Astrocyte (in vitro differentiated cells and primary cell): ENCODE results near the gene TMEM94. TPM values are rescaled to one million over a fixed set of nuclear protein-coding genes. Genes with fewer than 3 reads are reported as not detected.
A peak's percentile ranks its signal among the peaks of the same experiment; 100 is the strongest.
"Not testable (repeated sequence)": the region's sequence is repeated elsewhere in the genome, so short reads cannot be mapped to it uniquely, and the experiment has no call there.

Source experiments
- DNase-seq: peaks from one replicate; pipeline ENCODE4 v3.0.0-alpha.2; 2010; ENCODE audit warnings: low read depth
- FAIRE-seq: peaks from 2 replicates; lab custom pipeline; 2011; peaks lifted over from hg19 to GRCh38; lab: Jason Lieb, UNC
- H2AFZ ChIP-seq: 2 replicates; pipeline ENCODE4 v1.6.0; 2012; ENCODE audit warnings: low read depth, low read length, inconsistent platforms
- H3K27ac ChIP-seq: 2 replicates; pipeline ENCODE4 v1.5.1; 2011; ENCODE audit warnings: low read depth, low read length, inconsistent platforms
- H3K27me3 ChIP-seq: 2 replicates; pipeline ENCODE4 v1.6.0; 2011; ENCODE audit warnings: low read length, inconsistent platforms; ENCODE audit not compliant: insufficient read depth
- H3K36me3 ChIP-seq: 2 replicates; pipeline ENCODE4 v1.5.1; 2011; ENCODE audit warnings: low read length, inconsistent platforms; ENCODE audit not compliant: insufficient read depth
- H3K4me1 ChIP-seq: 2 replicates; pipeline ENCODE4 v1.5.1; 2011; ENCODE audit warnings: low read length, inconsistent platforms; ENCODE audit not compliant: insufficient read depth
- H3K4me2 ChIP-seq: 2 replicates; pipeline ENCODE4 v1.6.0; 2012; ENCODE audit warnings: low read length, inconsistent platforms
- H3K4me3 ChIP-seq: 2 replicates; pipeline ENCODE4 v1.5.1; 2011; ENCODE audit warnings: low read depth, mild to moderate bottlenecking, low read length, inconsistent platforms; ENCODE audit not compliant: insufficient read depth
- H3K79me2 ChIP-seq: 2 replicates; pipeline ENCODE4 v1.6.0; 2012; ENCODE audit warnings: mild to moderate bottlenecking, low read length, inconsistent platforms; ENCODE audit not compliant: insufficient read depth
- H3K9ac ChIP-seq: 2 replicates; pipeline ENCODE4 v1.6.0; 2012; ENCODE audit warnings: mild to moderate bottlenecking, low read length, inconsistent platforms
- H3K9me3 ChIP-seq: 2 replicates; pipeline ENCODE4 v1.5.1; 2012; ENCODE audit warnings: low read depth, mild to moderate bottlenecking, low read length, inconsistent platforms; ENCODE audit not compliant: insufficient read depth
- H4K20me1 ChIP-seq: 2 replicates; pipeline ENCODE4 v1.6.0; 2012; ENCODE audit warnings: low read length, inconsistent platforms; ENCODE audit not compliant: insufficient read depth
- H3K27ac Mint-ChIP-seq: one replicate; pipeline ENCODE4 v1.8.0; 2021; ENCODE audit warnings: mild to moderate bottlenecking, mixed read lengths; ENCODE audit not compliant: unreplicated experiment
- H3K27me3 Mint-ChIP-seq: one replicate; pipeline ENCODE4 v1.8.0; 2021; ENCODE audit warnings: low read depth, mixed read lengths; ENCODE audit not compliant: unreplicated experiment
- H3K36me3 Mint-ChIP-seq: one replicate; pipeline ENCODE4 v1.8.0; 2021; ENCODE audit warnings: low read depth, mixed read lengths; ENCODE audit not compliant: unreplicated experiment
- H3K4me1 Mint-ChIP-seq: one replicate; pipeline ENCODE4 v1.8.0; 2021; ENCODE audit warnings: low read depth, mixed read lengths; ENCODE audit not compliant: unreplicated experiment
- H3K4me3 Mint-ChIP-seq: one replicate; pipeline ENCODE4 v1.8.0; 2021; ENCODE audit warnings: mild to moderate bottlenecking, moderate library complexity, mixed read lengths; ENCODE audit not compliant: unreplicated experiment
- H3K9me3 Mint-ChIP-seq: one replicate; pipeline ENCODE4 v1.8.0; 2021; ENCODE audit warnings: mild to moderate bottlenecking, mixed read lengths; ENCODE audit not compliant: unreplicated experiment
- EZH2 ChIP-seq: IDR thresholded peaks from 2 replicates; pipeline ENCODE4 v1.6.1; 2012; ENCODE audit warnings: mild to moderate bottlenecking, low read length, inconsistent platforms; ENCODE audit not compliant: insufficient read depth
- total RNA-seq: library from RNA; stranded (reverse); gene quantifications from 2 replicates; pipeline ENCODE4 v1.2.1, GENCODE V29; 2021
- TF ChIP-seq, protein P1 (sequence below): IDR thresholded peaks from 2 replicates; pipeline ENCODE4 v1.5.1; 2011; ENCODE audit warnings: low read depth, mild to moderate bottlenecking, inconsistent platforms, low read length, moderate library complexity; ENCODE audit not compliant: insufficient read depth

Gene TMEM94
- total RNA-seq, 1 donor from 2014 or later: 52.4 TPM

DNA sequence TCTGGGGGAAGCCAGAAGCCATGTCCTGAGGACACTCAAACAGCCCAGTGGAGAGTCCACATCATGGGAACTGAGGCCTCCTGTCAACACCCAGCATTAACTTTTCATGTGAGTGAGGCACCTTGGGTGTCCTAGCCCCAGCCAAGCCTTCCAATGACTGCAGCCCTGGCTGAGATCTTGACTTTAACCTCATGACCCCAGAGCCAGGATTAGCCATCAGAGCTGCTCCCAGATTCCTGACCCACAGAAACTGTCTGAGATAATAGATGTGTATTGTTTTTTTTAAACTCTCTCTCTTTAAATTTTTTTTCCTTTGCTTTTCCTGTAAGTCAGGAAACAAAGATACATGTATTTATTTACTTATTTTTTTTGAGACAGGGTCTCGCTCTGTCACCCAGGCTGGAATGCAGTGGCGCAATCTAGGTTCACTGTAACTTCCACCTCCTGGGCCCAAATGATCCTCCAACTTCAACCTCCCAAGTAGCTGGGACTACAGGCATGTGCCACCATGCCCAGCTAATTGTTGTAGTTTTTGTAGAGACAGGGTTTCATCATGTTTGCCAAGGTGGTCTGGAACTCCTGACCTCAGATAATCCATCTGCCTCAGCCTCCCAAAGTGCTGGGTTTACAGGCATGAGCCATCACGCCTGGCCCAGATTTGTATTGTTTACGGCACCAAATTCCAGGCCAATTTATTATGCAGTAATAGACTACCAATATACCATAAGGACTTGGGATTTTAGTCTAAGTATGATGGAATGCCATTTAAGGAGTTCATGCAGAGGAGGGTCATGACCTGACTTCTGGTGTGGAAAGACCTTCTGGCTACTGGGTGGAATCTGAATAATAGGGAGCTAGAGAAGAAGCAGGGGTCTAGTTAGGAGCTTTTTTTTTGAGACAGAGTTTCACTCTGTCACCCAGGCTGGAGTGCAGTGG, 14.0 kb upstream of the TMEM94 start:
- H3K9ac ChIP-seq: no peak overlapping the region
- no peak overlapping the region for H3K27ac Mint-ChIP-seq
- TF ChIP-seq, protein P1, sequence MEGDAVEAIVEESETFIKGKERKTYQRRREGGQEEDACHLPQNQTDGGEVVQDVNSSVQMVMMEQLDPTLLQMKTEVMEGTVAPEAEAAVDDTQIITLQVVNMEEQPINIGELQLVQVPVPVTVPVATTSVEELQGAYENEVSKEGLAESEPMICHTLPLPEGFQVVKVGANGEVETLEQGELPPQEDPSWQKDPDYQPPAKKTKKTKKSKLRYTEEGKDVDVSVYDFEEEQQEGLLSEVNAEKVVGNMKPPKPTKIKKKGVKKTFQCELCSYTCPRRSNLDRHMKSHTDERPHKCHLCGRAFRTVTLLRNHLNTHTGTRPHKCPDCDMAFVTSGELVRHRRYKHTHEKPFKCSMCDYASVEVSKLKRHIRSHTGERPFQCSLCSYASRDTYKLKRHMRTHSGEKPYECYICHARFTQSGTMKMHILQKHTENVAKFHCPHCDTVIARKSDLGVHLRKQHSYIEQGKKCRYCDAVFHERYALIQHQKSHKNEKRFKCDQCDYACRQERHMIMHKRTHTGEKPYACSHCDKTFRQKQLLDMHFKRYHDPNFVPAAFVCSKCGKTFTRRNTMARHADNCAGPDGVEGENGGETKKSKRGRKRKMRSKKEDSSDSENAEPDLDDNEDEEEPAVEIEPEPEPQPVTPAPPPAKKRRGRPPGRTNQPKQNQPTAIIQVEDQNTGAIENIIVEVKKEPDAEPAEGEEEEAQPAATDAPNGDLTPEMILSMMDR: no peak
- no peak for TF ChIP-seq EZH2
- H2AFZ ChIP-seq: no peak overlapping the region
- no peaks in the 10 kb centered on the region for H3K9me3 ChIP-seq
- no peak overlapping the region for H3K4me2 ChIP-seq
- H3K36me3 Mint-ChIP-seq: no peaks in the 10 kb centered on the region
- no peaks in the 10 kb centered on the region for H3K9me3 Mint-ChIP-seq
- H3K27me3 ChIP-seq: no peaks in the 10 kb centered on the region
- H3K4me3 Mint-ChIP-seq: peak overlapping the region; percentile 54
- H3K4me1 ChIP-seq: peaks cover 12% of the 10 kb centered on the region
- H3K27me3 Mint-ChIP-seq: no peaks in the 10 kb centered on the region
- FAIRE-seq (no peak), DNase-seq (no peak)
- no peaks in the 10 kb centered on the region for H3K36me3 ChIP-seq
- peaks cover 12% of the 10 kb centered on the region for H3K4me1 Mint-ChIP-seq
- H3K27ac ChIP-seq: no peak overlapping the region
- no peaks in the 10 kb centered on the region for H4K20me1 ChIP-seq
- no peak overlapping the region for H3K4me3 ChIP-seq
- no peaks in the 10 kb centered on the region for H3K79me2 ChIP-seq

DNA sequence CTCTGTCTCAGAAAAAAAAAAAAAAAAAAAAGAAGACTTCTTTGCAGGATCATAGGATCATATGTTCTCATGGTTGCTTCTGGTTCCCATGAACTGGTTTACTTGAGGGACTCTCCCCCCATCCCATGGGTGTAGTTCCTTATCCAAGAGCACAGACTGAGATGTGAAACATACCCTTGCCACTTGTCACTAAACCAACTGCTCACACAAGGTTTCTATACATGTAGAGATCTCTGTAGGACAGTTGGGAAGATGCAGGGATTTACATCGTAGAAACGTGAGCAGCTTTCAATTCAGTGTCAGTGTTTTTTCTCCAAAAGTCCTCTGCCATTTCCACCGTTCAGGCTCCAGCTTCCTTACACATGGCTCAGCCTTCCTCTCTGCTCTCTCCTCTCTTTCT, 11.1 kb upstream of the TMEM94 start:
- no peak for FAIRE-seq

DNA sequence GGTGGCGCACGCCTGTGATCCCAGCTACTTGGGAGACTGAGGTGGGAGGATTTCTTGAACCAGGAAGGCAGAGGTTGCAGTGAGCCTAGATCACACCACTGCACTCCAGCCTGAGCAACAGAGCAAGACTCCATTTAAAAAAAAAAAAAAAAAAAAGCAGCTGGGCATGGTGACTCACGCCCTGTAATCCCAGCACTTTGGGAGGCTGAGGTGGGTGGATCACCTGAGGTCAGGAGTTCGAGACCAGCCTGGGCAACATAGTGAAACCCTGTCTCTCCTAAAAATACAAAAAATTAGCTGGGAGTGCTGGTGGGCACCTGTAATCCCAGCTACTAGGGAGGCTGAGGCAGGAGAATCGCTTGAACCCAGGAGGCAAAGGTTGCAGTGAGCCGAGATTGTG, 10.5 kb upstream of the TMEM94 start:
- not testable (repeated sequence) for H3K4me2 ChIP-seq, H4K20me1 ChIP-seq, H3K27ac ChIP-seq, H3K9me3 Mint-ChIP-seq, H3K36me3 Mint-ChIP-seq, FAIRE-seq, H3K36me3 ChIP-seq, H3K27me3 Mint-ChIP-seq, DNase-seq, H3K27ac Mint-ChIP-seq, H2AFZ ChIP-seq, H3K4me3 Mint-ChIP-seq, H3K9ac ChIP-seq, H3K4me3 ChIP-seq, H3K9me3 ChIP-seq, H3K27me3 ChIP-seq, H3K79me2 ChIP-seq
- H3K4me1 Mint-ChIP-seq: peaks cover 10% of the 10 kb centered on the region
- H3K4me1 ChIP-seq: peaks cover 12% of the 10 kb centered on the region

More for the DNA sequence above, 11.1 kb upstream of the TMEM94 start:
- peaks cover 12% of the 10 kb centered on the region for H3K4me1 ChIP-seq
- peaks cover 12% of the 10 kb centered on the region for H3K4me1 Mint-ChIP-seq
- peak overlapping the region; percentile 27 for H3K27ac ChIP-seq
- H3K9ac ChIP-seq: no peak overlapping the region
- no peak overlapping the region for H3K27ac Mint-ChIP-seq
- no peaks in the 10 kb centered on the region for H3K79me2 ChIP-seq
- H3K4me3 ChIP-seq: no peak overlapping the region
- no peaks in the 10 kb centered on the region for H3K27me3 Mint-ChIP-seq
- no peaks in the 10 kb centered on the region for H3K9me3 Mint-ChIP-seq
- H3K27me3 ChIP-seq: no peaks in the 10 kb centered on the region
- H3K36me3 Mint-ChIP-seq: no peaks in the 10 kb centered on the region
- no peak overlapping the region for H2AFZ ChIP-seq
- H4K20me1 ChIP-seq: no peaks in the 10 kb centered on the region
- TF ChIP-seq, protein P1: no peak
- no peak for TF ChIP-seq EZH2
- H3K4me2 ChIP-seq: no peak overlapping the region
- H3K9me3 ChIP-seq: no peaks in the 10 kb centered on the region
- no peak for DNase-seq
- no peaks in the 10 kb centered on the region for H3K36me3 ChIP-seq
- no peak overlapping the region for H3K4me3 Mint-ChIP-seq
